Middle frontal gyrus (tissue), 1 donor: ENCODE measurements around the gene PLEKHM2.
A peak's percentile ranks its signal among the peaks of the same experiment; 100 is the strongest.

Experiments used
- DNase-seq: peaks from one replicate; pipeline ENCODE4 v3.0.0-alpha.2; 2015; ENCODE audit warnings: low spot score; ENCODE audit errors: extremely low spot score

PLEKHM2 gene

DNA sequence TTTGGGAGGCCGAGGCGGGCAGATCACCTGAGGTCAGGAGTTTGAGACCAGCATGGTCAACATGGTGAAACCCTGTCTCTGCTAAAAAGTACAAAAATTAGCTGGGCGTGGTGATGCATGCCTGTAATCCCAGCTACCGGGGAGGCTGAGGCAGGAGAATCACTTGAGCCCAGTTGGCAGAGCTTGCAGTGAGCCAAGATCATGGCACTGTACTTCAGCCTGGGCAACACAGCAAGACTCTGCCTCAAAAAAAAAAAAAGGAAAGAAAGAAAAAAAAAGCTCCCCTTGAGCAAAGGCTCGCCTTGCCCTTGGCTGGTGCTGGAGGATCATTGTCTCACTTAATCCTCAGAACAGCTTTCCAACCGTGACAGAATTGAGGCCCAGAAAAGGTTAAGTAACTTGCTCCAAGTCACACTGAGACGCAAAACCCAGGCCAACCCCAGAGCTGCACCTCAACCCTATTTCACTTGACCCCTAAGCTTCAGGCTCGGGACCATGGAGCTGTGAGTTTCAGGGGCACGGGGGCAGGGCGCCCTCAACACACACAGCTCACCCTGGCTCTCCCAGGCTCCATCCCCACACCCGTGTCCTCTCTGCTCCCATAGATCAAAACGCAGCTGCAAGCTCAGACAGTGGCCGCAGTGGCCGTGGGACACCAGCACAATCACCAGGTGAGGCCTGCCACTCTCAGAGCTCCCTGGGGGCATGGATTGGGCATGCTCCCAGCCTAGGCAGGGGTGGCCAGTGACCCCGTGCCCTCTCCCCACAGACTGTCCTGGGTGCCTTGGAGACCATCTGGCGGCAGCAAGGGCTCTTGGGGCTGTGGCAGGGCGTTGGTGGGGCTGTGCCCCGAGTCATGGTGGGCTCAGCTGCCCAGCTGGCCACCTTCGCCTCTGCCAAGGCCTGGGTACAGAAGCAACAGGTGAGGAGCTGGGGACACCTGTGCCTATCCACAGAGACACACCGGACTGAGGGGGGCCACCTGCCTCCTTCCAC, 53.5 kb downstream of the PLEKHM2 start:
- no peak for DNase-seq

DNA sequence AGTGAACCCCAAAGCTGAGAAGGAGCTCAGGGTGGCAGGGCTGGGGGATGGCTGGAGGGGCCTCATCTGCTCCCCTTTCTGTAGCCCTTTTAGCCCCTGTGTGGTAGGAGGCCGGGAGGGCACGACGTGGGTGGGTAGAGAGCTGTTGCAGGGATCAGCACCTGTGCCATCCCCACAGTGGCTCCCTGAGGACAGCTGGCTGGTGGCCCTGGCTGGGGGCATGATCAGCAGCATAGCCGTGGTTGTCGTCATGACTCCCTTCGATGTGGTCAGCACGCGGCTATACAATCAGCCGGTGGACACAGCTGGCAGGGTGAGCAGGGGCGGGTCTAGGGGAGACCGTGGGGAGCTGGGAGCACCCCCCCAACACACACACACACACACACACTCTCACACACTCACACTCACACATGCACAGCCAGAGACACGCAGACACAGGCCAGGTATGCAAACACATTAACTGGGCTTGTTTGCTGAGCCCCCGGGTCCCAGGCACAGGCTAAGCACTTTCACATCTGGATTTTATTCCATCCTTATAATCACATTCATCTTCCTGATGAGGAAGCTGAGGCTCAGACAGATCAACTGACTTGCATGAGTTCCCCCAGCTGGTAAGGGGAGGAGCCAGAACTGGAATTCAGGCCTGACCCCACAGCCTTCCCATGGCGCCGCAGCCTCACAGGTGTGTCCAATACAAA, 54.4 kb downstream of the PLEKHM2 start:
- DNase-seq: no peak

DNA sequence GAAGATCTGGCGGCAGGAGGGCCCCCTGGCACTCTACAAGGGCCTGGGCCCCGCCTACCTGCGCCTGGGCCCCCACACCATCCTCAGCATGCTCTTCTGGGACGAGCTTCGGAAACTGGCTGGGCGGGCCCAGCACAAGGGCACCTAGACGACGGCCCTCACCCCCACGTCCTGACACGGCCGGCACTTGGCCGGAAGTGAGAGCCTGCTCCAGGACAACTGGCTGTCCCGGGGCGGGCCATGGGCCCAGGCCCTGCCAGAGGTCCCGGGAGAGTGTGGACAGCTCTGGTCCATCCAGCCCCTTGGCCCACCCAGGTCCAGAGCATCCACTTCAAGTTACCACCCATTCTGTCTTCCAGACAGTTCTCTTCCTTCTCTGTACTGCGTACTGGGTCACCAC, 55.1 kb downstream of the PLEKHM2 start:
- no peak for DNase-seq

DNA sequence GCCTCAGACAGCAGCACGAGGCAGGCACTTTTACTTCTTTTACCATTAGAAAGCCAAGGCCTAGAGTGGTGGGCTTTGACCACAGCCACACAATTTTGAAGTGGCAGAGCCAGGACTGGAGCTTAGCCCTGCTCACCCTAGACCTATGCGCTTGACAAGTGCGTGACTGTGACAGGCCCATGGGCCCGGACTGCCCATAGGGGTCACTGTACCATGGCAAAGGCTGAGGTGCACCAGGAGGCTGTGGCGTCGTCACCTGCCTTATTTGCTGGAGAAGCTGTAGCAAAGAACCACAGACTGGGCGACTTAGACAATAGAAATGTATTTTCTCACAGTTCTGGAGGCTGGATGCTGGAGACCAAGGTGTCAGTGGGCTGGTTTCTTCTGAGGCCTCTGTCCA, 55.6 kb downstream of the PLEKHM2 start:
- DNase-seq: no peak

DNA sequence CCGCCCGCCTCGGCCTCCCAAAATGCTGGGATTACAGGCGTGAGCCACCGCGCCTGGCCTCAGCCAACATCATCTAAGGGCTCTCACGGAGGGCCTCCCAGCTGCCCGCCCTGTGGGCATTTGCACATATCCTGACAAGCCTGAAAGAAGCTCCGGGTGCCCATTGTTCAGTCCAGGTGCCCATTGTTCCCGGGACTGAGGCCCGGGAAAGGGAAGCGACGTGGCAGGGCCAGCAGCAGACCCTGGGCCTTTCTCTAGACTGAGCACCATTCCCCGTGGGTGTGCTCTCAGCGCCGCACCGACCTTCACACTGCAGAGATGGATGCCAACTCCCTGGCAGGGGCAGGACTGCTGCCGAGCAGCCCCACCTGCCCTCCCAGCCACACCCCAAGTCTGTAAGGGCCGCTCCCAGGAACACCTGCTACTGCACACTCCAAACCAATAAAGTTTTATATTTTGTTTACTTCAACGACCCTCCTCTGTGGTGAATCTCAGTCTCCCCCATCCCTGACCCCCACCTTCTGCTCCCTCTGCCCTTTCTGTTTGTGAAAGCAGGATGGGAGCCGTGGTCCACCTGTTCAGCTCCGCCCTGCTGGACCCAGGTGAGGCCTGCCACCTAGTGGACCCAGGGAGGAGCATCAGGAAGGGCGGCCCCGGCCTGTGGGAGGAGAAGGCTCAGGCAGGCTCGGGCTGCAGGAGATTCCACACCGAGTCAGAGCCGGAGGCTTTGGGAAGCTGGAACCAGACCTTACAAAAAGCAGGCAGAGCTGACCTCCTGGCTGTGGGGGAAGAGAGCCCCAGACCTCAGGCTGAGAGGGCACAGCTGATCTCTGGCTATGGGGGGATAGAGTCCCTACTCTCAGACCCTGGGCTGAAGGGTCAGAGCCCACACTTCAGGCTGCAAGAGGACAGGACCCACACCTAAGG, 57.1 kb downstream of the PLEKHM2 start:
- DNase-seq: peak; percentile 11

DNA sequence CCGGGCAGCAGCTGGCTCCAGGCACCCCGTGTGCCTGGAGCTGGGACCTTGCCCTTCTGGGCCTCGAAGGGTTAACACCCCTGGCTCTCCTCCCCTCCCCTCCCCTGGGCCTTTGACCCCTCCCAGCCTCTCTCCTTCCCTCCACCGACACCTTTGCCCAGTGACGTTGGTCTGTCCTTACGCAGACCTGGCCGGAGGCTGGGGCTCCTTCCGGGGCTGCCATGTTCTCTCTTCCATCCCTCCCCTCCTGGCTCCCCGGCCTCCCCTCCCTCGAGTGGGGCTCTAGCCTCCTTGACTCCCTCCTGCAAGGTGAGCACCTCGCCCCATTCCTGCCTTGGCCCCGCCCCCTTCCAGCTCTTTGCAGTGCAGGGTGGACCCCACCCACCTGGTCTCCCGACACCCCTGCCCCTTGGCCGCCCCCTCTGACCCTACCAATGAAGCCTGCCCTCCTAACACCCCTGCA, 58.2 kb downstream of the PLEKHM2 start, which contains the start of gene TMEM82:
Gene TMEM82, plus strand, starts transcription at position 161 of the 463 bp plus-strand sequence. Its CDS starts 61 bp downstream, at position 222.
- no peak for DNase-seq

DNA sequence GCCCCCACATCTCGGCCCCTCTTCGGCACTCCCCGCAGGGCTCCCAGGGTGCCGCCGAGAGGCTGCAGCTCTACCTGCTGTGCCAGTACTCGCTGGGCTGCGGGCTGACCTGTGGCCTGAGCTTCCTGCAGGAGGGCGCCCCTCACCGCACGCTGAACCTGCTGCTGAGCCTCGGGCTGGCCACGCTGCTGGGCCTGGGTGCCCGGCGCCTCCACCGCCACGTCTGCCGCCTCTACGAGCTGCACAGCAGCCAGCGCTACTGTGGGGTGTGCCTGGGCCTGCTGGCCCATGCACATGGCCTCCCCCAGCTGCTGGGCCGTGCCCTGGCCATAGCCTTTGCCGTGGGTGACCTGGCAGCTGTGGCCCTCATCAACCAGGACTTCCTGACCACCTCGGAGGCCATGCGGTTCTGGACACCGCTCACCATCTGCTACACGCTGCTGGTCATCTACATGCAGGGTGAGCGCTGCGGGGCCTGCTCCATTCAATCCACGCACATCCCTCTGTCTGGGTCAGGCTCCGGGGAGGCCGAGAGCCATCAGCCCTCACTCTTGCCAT, 60.1 kb downstream of the PLEKHM2 start:
- DNase-seq: no peak

DNA sequence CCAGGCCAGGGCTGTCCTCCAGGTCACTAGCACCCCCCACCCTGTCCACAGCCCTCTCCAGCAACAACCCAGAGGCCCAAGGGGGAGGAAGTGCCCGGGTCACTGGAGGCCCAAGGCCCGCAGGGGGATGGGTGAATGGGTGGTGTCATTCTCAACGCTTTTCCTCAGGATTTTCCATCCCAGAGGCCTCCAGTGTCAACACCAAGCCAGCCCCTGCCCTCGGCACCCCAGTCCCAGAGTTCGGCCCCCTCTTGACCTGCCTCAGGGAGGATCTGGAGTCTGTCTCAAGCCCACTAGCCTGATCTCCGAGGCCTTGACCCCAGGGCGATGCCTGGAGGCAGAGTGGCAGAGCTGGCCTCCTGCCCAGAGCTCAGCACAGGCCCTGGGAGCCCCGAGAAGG, 63.3 kb downstream of the PLEKHM2 start:
- no peak for DNase-seq

DNA sequence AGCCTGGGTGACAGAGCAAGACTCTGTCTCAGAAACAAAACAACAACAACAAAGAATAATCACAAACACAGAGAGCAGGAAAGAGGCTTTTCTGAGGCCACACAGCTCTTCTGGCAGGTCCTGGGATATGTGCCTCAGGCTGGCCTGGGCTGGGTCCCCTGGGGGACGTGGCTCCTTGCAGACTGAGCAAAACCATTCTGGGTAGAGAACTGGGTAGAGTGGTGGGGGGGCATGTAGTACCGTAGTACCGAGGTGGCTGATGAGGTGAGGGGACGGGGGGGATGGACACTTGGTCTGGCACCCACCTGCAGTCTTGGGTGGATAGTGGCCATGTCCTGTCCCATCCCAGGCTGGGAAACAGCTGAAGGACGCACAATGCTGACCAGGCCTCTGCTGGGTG, 64.1 kb downstream of the PLEKHM2 start:
- no peak for DNase-seq

DNA sequence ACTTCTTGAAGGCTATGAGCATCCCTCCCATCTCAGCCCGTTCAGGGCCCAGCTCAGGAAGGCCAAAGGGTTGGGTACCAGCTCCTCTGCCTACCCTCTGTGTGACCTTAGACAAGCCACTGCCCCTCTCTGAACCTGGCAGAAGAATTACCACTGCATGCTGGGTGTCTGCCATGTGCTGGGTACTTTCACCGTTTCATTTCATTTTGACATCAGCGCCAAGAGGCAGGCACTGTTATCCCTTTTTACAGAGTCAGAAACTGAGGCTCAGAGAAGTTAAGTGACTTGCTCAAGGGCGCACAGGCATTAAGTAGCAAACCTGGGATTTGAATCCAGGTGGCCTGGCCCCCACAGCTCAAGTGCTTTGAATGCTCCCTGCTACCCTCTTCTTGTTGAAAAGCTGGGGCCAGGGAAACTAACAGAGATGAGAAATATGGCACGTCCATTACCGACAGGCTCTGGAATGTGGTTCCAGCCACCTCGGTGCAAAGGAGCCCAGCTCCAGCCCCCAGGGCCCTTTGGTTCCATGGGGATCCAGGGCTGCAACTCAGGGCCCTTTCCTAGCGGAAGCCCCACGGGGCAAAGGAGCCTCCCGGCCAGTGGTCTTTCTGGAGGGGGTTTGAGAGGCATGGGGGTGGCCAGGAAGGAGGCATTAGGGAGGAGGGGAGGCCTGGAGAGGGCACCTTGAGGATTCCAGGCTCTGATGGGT, 64.7 kb downstream of the PLEKHM2 start:
- no peak for DNase-seq

DNA sequence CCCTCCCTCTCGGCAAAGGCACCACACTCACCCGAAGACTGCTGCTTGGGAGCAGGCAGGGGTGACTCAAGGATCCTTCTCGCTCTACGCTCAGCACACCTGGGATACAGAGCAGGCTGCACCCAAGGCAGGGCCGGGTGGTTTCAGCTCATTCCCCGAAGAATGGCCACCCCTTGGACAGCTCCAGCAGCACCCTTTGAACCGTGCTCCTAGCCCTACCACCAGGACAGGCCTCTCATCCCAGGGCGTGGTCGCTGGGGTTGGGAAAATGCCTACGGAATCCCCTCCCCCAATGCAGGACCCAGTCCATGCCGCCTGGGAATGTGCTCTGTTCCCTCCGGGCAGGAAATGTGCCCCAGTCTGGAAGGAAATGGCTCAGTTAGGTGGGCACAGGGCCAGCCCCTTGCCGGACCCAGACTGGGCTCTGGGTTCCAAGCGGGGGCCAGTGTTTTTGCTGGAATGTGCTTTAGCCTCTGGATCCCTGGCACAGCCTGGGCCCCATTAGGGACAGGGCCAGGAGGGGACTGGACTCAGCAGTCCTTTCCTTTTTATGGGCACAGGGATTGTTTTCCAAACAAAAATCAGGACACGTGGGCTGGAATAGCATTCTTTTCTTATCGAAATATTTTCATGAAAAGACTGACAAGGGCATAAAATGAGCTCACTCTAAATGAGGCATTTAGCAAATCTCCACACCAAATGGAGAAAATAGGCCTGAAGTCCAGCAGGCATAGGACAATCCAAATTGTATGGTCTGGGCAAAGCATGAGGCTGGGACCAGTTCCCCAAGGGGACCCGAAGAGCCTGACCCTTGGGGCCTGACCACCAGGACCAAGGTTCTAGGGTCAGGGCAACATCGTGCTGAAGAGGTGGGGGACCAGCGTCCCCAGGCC, 65.5 kb downstream of the PLEKHM2 start:
- no peak for DNase-seq

DNA sequence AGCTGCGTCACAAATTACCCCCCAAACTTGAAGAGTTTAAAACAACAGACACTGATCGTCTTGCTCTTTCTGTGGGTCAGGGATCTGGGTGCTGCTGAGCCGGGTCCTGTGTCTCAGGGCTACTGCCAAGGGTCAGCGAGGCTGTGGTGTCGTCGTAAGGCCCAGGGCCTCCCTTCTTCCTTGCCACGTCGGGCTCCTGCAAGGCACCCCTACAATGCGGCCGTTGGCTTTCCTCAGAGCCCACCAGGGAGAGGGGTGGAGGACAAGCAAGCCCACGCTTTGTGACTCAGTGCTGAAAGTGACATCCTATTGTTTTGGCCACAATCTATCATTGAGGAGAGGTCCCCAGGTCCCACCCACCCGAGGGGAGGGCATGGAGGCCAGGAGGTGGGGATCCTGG, 66.8 kb downstream of the PLEKHM2 start:
- DNase-seq: no peak

DNA sequence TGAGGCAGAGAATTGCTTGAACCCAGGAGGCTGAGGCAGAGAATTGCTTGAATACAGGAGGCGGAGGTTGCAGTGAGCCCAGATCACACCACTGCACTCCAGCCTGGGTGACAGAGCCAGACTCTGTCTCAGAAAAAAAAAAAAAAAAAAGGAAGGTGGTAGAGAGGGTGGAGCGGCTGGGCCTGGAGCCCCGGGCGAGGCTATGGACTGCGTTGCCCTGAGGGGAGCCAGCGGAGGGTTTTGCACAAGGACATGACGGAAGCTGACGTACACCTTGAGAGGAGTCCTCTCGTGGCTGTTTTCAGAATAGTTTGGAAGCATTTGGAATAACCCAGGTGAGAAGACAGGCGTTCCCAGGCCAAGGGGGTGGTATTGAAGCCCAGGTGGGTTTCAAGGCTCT, 67.6 kb downstream of the PLEKHM2 start:
- no peak for DNase-seq

DNA sequence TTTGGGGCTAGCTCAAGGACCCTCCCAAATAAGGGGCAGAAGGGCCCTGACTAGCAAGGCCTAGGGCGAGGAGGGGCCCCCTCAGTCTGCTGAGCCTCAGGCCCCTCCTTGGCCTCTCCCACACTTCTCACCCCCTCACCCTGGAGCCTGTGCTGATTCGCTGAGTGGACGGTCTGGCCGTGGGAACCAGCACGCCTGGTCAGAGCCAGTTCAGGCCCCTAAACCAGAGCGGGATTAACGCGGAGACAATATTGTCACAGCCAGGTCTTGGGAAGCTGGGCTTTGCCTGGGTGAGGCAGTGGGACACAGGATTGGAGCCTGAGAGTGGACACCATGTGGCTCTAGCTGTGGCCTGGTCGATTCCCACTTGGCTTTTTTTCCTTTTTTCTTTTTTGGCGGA, 69.7 kb downstream of the PLEKHM2 start:
- no peak for DNase-seq

DNA sequence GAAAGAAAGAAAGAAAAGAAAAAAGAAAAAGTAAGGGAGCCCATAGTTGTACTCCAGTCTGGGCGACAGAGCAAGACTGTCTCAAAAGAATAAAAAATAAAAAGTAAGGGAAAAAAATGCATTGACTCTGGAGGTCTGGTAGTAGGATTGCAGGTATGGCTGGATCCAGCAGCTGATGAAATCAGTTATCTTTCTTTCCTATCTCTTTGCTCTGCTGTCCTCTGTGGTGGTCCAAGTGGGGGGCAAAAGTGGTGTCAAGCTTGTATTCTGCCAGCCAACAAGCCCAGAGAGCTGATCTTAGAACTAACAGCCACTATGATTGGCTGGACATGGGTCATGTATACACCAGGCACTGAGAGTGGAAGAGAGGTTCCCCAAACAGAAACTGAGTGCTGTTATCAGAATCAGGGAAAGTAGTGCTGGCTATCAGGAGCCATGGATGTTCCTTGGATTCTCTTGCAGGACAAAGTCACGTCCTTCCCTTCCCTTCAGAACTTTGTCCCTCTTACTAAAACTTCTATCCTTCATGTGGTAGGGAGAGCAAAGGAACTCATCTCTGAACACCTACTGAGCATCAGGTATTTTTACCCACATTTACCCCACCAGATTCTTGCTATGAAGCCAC, 71.0 kb downstream of the PLEKHM2 start:
- DNase-seq: no peak

DNA sequence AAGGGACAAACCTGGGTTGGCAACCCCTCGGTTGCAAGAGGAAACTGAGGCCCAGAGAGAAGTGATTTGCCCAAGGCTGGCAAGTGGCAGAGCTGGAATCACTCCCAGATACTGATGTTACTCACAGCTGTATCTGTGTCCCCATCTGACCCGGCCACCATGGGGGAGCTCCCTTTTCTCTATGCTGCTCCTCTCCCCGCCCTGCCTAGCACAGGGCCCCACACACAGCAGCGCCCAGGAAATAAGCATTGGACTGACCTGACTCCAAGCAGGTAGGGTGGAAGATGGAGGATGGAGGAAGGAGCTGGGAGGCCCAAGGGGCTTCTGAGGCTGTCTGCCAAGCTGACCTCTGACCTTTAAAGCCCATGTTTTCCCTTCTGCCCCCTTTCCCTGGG, 71.5 kb downstream of the PLEKHM2 start:
- no peak for DNase-seq

DNA sequence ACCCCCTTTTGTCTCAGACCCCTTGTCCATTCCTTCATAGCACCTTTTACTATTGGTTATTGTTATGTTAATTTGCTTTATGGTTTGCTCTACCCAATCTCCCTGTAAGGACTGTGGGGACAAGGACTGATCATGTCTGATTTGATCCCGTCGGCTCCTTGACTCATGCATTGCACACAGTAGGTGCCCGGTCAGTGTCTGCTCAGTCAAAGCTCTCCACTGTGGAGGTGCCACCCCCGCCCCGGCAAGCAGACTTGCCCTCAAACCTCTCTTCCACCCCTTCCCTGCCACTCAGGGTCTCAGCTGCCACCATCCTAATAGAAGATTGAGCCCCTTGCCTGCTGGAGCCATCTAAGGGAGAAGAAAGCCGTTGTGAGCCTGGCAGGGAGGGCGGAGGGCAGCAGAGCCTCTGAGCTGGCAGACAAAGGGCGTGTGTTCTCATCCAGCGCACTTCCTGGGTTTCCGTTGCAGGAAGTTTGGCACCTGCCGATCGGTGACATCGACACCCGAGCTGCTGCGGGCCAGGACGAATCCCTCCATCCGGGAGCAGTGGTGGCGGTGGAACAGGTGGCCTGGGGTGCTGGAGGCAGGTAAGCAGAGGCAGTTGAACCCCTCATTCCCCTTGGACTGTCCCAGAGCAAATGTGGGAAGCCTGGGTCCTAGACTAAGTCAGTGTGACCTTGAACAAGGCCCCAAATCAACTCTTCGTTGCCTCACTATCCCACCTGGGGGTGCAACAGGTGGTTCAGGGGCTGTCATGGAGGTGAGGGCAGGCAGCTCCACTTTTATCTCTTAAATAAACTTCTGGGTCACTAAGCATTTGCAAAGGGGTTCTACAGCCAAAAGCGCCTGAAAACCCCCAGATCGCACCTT, 72.3 kb downstream of the PLEKHM2 start:
- no peak for DNase-seq

DNA sequence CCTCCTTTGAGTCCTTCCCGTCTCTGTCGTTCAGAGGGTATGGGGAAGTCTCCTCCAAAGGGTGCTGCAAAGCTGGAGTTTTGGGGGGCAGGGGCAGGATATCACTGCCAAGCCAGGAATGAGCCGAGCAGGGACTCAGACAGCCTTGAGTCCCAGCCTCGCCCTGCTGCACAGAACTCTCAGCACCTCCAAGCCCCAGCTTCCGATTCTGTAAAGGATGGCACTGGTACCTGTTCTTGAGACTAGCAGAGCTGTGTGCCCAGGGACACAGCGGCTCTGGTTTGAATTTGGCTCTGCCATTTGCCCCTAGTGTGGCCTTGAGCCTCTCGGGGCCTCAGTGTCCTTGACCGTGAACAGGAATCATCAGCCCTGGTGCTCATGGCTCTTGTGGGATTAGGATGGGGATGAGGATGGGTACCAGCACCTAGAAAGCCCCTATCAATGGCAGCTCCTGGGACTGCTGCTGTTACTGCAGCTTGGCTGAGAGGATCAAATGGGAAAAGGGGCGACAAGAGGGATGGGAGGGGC, 73.0 kb downstream of the PLEKHM2 start:
- DNase-seq: no peak
